LoVo (cell line): ENCODE results near the gene DDHD1.
"Not testable (repeated sequence)": the region's sequence is repeated elsewhere in the genome, so short reads cannot be mapped to it uniquely, and the experiment has no call there.

Experiments
- DNase-seq: peaks from one replicate; pipeline ENCODE4 v3.0.0-alpha.2; 2016; ENCODE audit warnings: low spot score

Gene DDHD1

GRCh38 chr14:53152184-53152886 lies 788 bp downstream of the DDHD1 start:
- peak; percentile 23 for DNase-seq

- peak; percentile 64 for DNase-seq
Measured at GRCh38 chr14:53151523-53152183, 1.5 kb downstream of the DDHD1 start.

- DNase-seq = no peak
Measured at GRCh38 chr14:53149668-53150316, 3.3 kb downstream of the DDHD1 start.

- DNase-seq = no peak
Measured at GRCh38 chr14:53148671-53149070, 4.5 kb downstream of the DDHD1 start.

- no peak for DNase-seq
Measured at GRCh38 chr14:53147893-53148292, 5.2 kb downstream of the DDHD1 start.

- DNase-seq = no peak
Measured at GRCh38 chr14:53147208-53147607, 5.9 kb downstream of the DDHD1 start.

GRCh38 chr14:53146739-53147138 lies 6.4 kb downstream of the DDHD1 start:
- DNase-seq = no peak

- DNase-seq = no peak
Measured at GRCh38 chr14:53144244-53144643, 8.9 kb downstream of the DDHD1 start.

GRCh38 chr14:53140585-53140984 lies 12.5 kb downstream of the DDHD1 start:
- no peak for DNase-seq

- no peak for DNase-seq
Measured at GRCh38 chr14:53137568-53138203, 15.4 kb downstream of the DDHD1 start.

- not testable (repeated sequence) for DNase-seq
Measured at GRCh38 chr14:53130491-53130890, 22.6 kb downstream of the DDHD1 start.

- DNase-seq = no peak
Measured at GRCh38 chr14:53128303-53129028, 24.7 kb downstream of the DDHD1 start.

- no peak for DNase-seq
Measured at GRCh38 chr14:53127832-53128231, 25.3 kb downstream of the DDHD1 start.

- DNase-seq = no peak
Measured at GRCh38 chr14:53127151-53127550, 26.0 kb downstream of the DDHD1 start.

GRCh38 chr14:53126731-53127130 lies 26.4 kb downstream of the DDHD1 start:
- no peak for DNase-seq

GRCh38 chr14:53124786-53125185 lies 28.3 kb downstream of the DDHD1 start:
- DNase-seq = no peak

GRCh38 chr14:53121419-53121818 lies 31.7 kb downstream of the DDHD1 start:
- DNase-seq = not testable (repeated sequence)

GRCh38 chr14:53117479-53117878 lies 35.6 kb downstream of the DDHD1 start:
- not testable (repeated sequence) for DNase-seq

GRCh38 chr14:53113989-53114388 lies 39.1 kb downstream of the DDHD1 start:
- no peak for DNase-seq

GRCh38 chr14:53110096-53110495 lies 43.0 kb downstream of the DDHD1 start:
- no peak for DNase-seq

GRCh38 chr14:53109105-53110041 lies 43.8 kb downstream of the DDHD1 start:
- DNase-seq = peak; percentile 43
